ENCODE results near the gene PAM16.

Gene PAM16

DNA sequence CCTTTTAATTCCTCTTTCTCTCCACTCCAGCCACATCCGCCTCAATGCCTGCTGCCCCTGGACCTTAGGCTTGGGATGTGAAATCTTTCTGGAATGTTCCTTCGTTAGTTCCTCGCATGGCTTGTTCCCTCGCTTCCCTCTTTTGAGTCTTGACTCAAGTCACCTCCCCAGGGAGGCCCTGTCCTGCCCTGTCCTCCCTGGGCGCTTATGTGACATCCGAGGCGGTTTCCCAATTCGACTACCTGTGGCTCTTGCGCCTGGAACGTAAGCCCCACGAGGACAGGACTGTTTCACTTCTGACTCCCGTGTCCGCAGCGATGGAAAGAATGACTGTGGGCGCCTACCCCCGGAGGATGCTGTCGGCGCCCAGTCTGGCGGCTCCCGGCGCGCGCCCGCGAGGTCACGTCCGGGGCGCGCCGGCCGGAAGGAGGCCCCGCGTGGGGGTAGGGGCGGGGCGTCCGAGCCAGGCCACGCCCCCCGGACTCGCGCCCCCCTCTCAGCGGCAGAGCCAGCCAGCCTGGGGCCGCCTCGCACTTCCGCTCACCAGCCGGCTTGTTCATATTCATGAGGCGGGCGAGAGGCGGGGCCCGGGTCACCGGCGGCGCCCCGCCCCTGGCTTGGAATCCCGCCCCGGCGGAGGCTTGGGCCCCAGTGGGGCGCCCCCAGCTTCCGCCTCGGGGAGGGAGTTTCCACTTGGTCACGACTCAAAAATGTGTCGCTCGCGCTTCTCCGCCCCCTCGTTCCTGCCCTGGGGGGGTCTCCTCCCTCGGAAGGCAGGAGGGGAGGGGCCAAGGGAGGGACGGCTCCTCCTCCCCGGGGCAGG, 43.7 kb downstream of the PAM16 start:
- Histone ChIP-seq H3K4me1 (peaks cover 65% of the 10 kb centered on the region), H3K9ac (peak overlapping the region; percentile 84), H3K9me3 (no peaks in the 10 kb centered on the region), H4K20me1 (no peaks in the 10 kb centered on the region), H3K27me3 (no peaks in the 10 kb centered on the region), H3K4me3 (peak overlapping the region; percentile 72), H3K27ac (peak overlapping the region; percentile 92), H3K4me2 (peak overlapping the region; percentile 96), H3K36me3 (peaks cover 24% of the 10 kb centered on the region)
- TF ChIP-seq Cebpa-rat (IDR thresholded peaks at IDR 0.05) = no peak

- no peaks in the 10 kb centered on the region for H3K27me3 ChIP-seq
- H3K9me3 ChIP-seq = no peaks in the 10 kb centered on the region
- peak overlapping the region; percentile 96 for H3K4me2 ChIP-seq
- H3K4me3 ChIP-seq = peak overlapping the region; percentile 72
- H3K9ac ChIP-seq = peak overlapping the region; percentile 84
- TF ChIP-seq Cebpa-rat (IDR thresholded peaks at IDR 0.05) = no peak
- H3K4me1 ChIP-seq = peaks cover 65% of the 10 kb centered on the region
- H4K20me1 ChIP-seq = no peaks in the 10 kb centered on the region
- H3K36me3 ChIP-seq = peaks cover 31% of the 10 kb centered on the region
- peak overlapping the region; percentile 92 for H3K27ac ChIP-seq
These were observed 44.5 kb downstream of the PAM16 start for GRCh38 chr16:4306470-4307214.

DNA sequence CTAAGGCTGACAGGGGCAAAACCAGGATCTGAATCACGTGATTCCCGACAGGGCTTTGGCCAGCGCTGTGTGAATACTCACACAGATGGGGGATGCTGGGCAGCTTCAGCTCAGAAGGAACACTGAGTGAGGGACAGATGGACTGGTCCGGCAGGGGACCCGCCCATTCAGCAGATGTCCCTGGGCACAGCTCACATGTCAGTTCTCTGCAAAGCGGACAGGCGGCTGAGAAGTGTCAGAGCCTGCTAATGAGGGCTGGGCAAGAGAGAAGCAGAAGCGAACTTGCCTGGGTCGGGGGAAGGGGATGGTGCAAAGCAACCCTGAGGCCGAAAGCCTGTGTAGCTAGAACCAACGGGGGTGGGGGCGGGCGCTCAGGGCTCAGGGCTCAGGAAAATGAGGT, 47.1 kb downstream of the PAM16 start:
- Histone ChIP-seq H3K9ac (peak overlapping the region; percentile 24; the same call in 1 of the 2 replicates), H3K27me3 (no peaks in the 10 kb centered on the region), H3K4me1 (peaks cover 48% of the 10 kb centered on the region), H3K4me3 (no peak overlapping the region), H3K36me3 (peaks cover 48% of the 10 kb centered on the region), H4K20me1 (no peaks in the 10 kb centered on the region), H3K9me3 (no peaks in the 10 kb centered on the region), H3K4me2 (peak overlapping the region; percentile 22; the same call in 1 of the 2 replicates), H3K27ac (peak overlapping the region; percentile 49; the same call in 1 of the 2 replicates)
- no peak for TF ChIP-seq Cebpa-rat (IDR thresholded peaks at IDR 0.05)

DNA sequence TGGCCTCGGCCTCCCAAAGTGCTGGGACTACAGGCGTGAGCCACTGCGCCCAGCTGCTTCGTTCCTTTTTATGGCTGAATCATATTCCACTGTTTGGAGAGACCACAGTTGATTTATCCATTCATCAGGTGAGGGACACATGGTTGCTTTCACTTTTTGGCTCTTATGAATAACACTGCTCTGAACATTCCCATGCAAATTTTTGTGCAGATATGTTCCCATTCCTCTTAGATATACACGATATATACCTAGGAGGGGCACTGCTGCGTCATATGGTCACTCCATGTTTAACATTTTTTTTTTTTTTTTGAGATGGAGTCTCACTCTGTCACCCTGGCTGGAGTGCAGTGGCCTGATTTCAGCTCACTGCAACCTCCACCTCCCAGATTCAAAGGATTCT, 49.2 kb downstream of the PAM16 start:
- no peaks in the 10 kb centered on the region for H3K27me3 ChIP-seq

GRCh38 chr16:4301177-4301576, 49.9 kb downstream of the PAM16 start:
- Histone ChIP-seq H3K4me2 (no peak overlapping the region), H3K4me1 (peaks cover 38% of the 10 kb centered on the region), H3K36me3 (peaks cover 59% of the 10 kb centered on the region), H3K27ac (no peak overlapping the region), H4K20me1 (0 out of 2 replicates have a peak, but pooled peaks cover 6% of the 10 kb centered on the region), H3K27me3 (no peaks in the 10 kb centered on the region), H3K9ac (no peak overlapping the region), H3K9me3 (no peaks in the 10 kb centered on the region), H3K4me3 (no peak overlapping the region)
- TF ChIP-seq Cebpa-rat (IDR thresholded peaks at IDR 0.05) = no peak

More for the DNA sequence above, 49.2 kb downstream of the PAM16 start:
- 0 out of 2 replicates have a peak, but pooled peaks cover 3% of the 10 kb centered on the region for H4K20me1 ChIP-seq
- H3K4me2 ChIP-seq = no peak overlapping the region
- H3K36me3 ChIP-seq = peaks cover 59% of the 10 kb centered on the region
- H3K27ac ChIP-seq = no peak overlapping the region
- no peaks in the 10 kb centered on the region for H3K9me3 ChIP-seq
- no peak overlapping the region for H3K4me3 ChIP-seq
- no peak overlapping the region for H3K9ac ChIP-seq
- no peak for TF ChIP-seq Cebpa-rat (IDR thresholded peaks at IDR 0.05)
- peaks cover 43% of the 10 kb centered on the region for H3K4me1 ChIP-seq

GRCh38 chr16:4298761-4299522, 52.2 kb downstream of the PAM16 start:
- no peak overlapping the region for H3K4me2 ChIP-seq
- no peak overlapping the region for H3K4me3 ChIP-seq
- peaks cover 11% of the 10 kb centered on the region; the same call in 1 of the 2 replicates for H4K20me1 ChIP-seq
- TF ChIP-seq Cebpa-rat (IDR thresholded peaks at IDR 0.05) = no peak
- no peak overlapping the region for H3K9ac ChIP-seq
- H3K27ac ChIP-seq = no peak overlapping the region
- H3K4me1 ChIP-seq = peaks cover 30% of the 10 kb centered on the region
- peaks cover 51% of the 10 kb centered on the region for H3K36me3 ChIP-seq
- no peaks in the 10 kb centered on the region for H3K9me3 ChIP-seq
- H3K27me3 ChIP-seq = no peaks in the 10 kb centered on the region

- Histone ChIP-seq H3K36me3 (peaks cover 36% of the 10 kb centered on the region), H4K20me1 (peaks cover 19% of the 10 kb centered on the region; the same call in 1 of the 2 replicates), H3K4me3 (no peak overlapping the region), H3K9me3 (no peaks in the 10 kb centered on the region), H3K4me2 (no peak overlapping the region), H3K4me1 (peaks cover 38% of the 10 kb centered on the region), H3K27ac (no peak overlapping the region), H3K9ac (0 out of 2 replicates have a peak overlapping the region, but pooled peaks have one; percentile 8), H3K27me3 (no peaks in the 10 kb centered on the region)
- no peak for TF ChIP-seq Cebpa-rat (IDR thresholded peaks at IDR 0.05)
These were observed 53.6 kb downstream of the PAM16 start for GRCh38 chr16:4297480-4297879.

DNA sequence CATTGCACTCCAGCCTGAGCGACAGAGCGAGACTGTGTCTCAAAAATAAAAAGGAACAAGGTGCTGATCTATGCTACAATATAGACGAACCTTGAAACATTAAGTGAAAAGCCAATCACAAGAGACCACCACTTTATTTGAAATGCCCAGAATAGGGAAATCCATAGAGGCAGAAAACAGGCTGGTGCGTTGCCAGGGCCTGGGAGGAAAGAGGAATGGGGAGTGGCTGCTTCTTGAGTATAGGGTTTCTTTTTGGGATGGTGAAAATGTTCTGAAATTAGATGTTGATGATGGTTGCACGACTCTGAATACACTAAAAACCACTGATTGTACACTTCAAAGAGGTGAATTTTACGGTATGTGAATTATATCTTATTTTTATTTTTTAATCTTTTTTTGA, 55.5 kb downstream of the PAM16 start:
- Histone ChIP-seq H4K20me1 (peaks cover 19% of the 10 kb centered on the region; the same call in 1 of the 2 replicates), H3K4me1 (peaks cover 51% of the 10 kb centered on the region), H3K36me3 (peaks cover 20% of the 10 kb centered on the region), H3K4me2 (no peak overlapping the region; the same call in 1 of the 2 replicates), H3K27ac (no peak overlapping the region), H3K27me3 (no peaks in the 10 kb centered on the region), H3K9ac (no peak overlapping the region), H3K9me3 (no peaks in the 10 kb centered on the region), H3K4me3 (no peak overlapping the region)
- no peak for TF ChIP-seq Cebpa-rat (IDR thresholded peaks at IDR 0.05)

- Histone ChIP-seq H3K4me1 (peaks cover 63% of the 10 kb centered on the region), H4K20me1 (peaks cover 19% of the 10 kb centered on the region; the same call in 1 of the 2 replicates), H3K4me2 (peak overlapping the region; percentile 55), H3K27ac (peak overlapping the region; percentile 33), H3K9me3 (no peaks in the 10 kb centered on the region), H3K4me3 (no peak overlapping the region), H3K36me3 (peaks cover 11% of the 10 kb centered on the region), H3K27me3 (no peaks in the 10 kb centered on the region), H3K9ac (peak overlapping the region; percentile 54; the same call in 1 of the 2 replicates)
- TF ChIP-seq Cebpa-rat (IDR thresholded peaks at IDR 0.05) = no peak
These were observed 57.2 kb downstream of the PAM16 start for GRCh38 chr16:4293822-4294457.
